Heart left ventricle (tissue), 16 donors: ENCODE data around the gene EFHD1. TPM values are rescaled to one million over a fixed set of nuclear protein-coding genes. Genes with fewer than 3 reads are reported as not detected.

Experiments
- ATAC-seq, 4 donors: fragments of 200-7000 bp; cut with Tn5 transposase; one replicate each; pipeline ENCODE4 v1.9.1; 2020 to 2022; ENCODE audit warnings: moderate library complexity in 4 of 4, mild to moderate bottlenecking in 3 of 4, moderate number of reproducible peaks in 1 of 4
- DNase-seq, 5 donors: peaks; one replicate each; pipeline ENCODE4 v3.0.0-alpha.2; 2020
- H3K27ac ChIP-seq, 12 donors: fragments of 200-600 bp; sonication (generic) in 4 of 12; one replicate each; pipeline versions ENCODE4 v1.5.0 to v1.8.0; 2016 to 2022; ENCODE audit warnings: mild to moderate bottlenecking in 2 of 12
- H3K27me3 ChIP-seq, 9 donors: fragments of 200-600 bp; sonication (generic) in 2 of 9; one replicate each; pipeline versions ENCODE4 v1.5.1 to v1.8.0; 2016 to 2022; ENCODE audit warnings: mild to moderate bottlenecking in 3 of 9
- H3K36me3 ChIP-seq, 9 donors: fragments of 200-600 bp; sonication (generic) in 2 of 9; one replicate each; pipeline versions ENCODE4 v1.5.0 to v1.8.0; 2018 to 2022; ENCODE audit warnings: mild to moderate bottlenecking in 2 of 9
- H3K4me1 ChIP-seq, 12 donors: fragments of 200-600 bp; sonication (generic) in 4 of 12; one replicate each; pipeline versions ENCODE4 v1.5.0 to v1.8.0; 2016 to 2022; ENCODE audit warnings: mild to moderate bottlenecking in 3 of 12
- H3K4me3 ChIP-seq, 12 donors: fragments of 200-600 bp; sonication (generic) in 4 of 12; one replicate each; pipeline versions ENCODE4 v1.5.0 to v1.8.0; 2017 to 2022; ENCODE audit warnings: mild to moderate bottlenecking in 9 of 12, moderate library complexity in 4 of 12
- H3K9me3 ChIP-seq, 12 donors: fragments of 200-600 bp; sonication (generic) in 4 of 12; one replicate each; pipeline versions ENCODE4 v1.5.0 to v1.8.0; 2016 to 2022; ENCODE audit warnings: mild to moderate bottlenecking in 1 of 12
- POLR2A ChIP-seq, 2 donors: fragments of 450-650 bp; IDR thresholded peaks; one replicate each; pipeline ENCODE4 v1.6.1; 2017; ENCODE audit warnings: antibody characterized with exemption in 2 of 2, mild to moderate bottlenecking in 2 of 2, moderate library complexity in 2 of 2
- WGBS, 4 donors: extraction: QIAGEN DNeasy Blood & Tissue Kit in 2 of 4; methylation state at CpG; one replicate each; pipeline versions ENCODE4 v1.1.5 to v1.1.7; 2013 to 2018; 5-methylcytosine and 5-hydroxymethylcytosine counted together
- intact Hi-C, 10 donors: fragments of 100-400 bp; cut with DNase I; formaldehyde crosslinking; loops; one replicate each; pipeline versions ENCODE4 v1.11.1 to v1.14.2; 2022
- polyA plus RNA-seq, 2 donors: library from polyadenylated mRNA; stranded (reverse); fragments of 200-250 nt; gene quantifications; one replicate each; pipeline ENCODE4 v1.2.3, GENCODE V29; 2013
- total RNA-seq, 9 donors: library from RNA; depleted of rRNA in 2 of 9; stranded (reverse); fragments of >200 nt in 2 of 9; fragmentation: NEBNext Ultra II Directional in 3 of 9; extraction: Animal tissue kit (Norgen Biotek cat#: 25700) in 3 of 9; gene quantifications; one replicate each; pipeline versions ENCODE4 v1.1.0 to v1.2.4, GENCODE V29; 2016 to 2023
- TF ChIP-seq, protein P1 (sequence below), 12 donors: fragments of 200-600 bp; sonication (generic) in 4 of 12; IDR thresholded peaks; one replicate each; pipeline versions ENCODE4 v1.5.0 to v1.8.0; 2018 to 2022; ENCODE audit warnings: antibody characterized with exemption in 12 of 12, mild to moderate bottlenecking in 5 of 12
- donor health status: ischemic (EF 13 %, LVEDD 7.1; RV severe dilation, severe dysfunction).
- donor health status: healthy with polysubstance abuse.
- donor health status: DM: no; HTN: yes; CAD: no.
- donor health status: DM: no; HTN: no; CAD: no.
- donor health status: ischemic (EF 25% LVEDD 6.9; RV normal size, moderate dysfunction).
- donor health status: ischemic (EF 25% LVEDD 5.7; RV mildly dilated, moderate dysfunction).
- donor health status: healthy.
- donor health status: DM: yes; HTN: yes; CAD: no.
- donor health status: ischemic (EF 35%, LVEDD 5.7; RV mildly dilated, moderate dysfunction).
- donor health status: nonischemic (EF 11% LVEDD 7.7; RV severe dilation, severe dysfunction).
- donor health status: DM: yes; HTN: yes; CAD: no.
- donor health status: PGD.
- donor health status: ischemic (EF 29% LVEDD 5.4; RV normal size, mild dysfunction).
- donor health status: nonischemic (EF 23%, LVEDD 6.1; RV moderate dilation, normal function).

Gene EFHD1
- total and polyA plus RNA-seq, 11 donors = 9.0 to 44.8 (median 20.7) TPM

- DNase-seq (no peak), ATAC-seq (no peak)
- Histone ChIP-seq H3K4me1 (peaks cover 0 to 7% (median 0%) of the 10 kb centered on the region in 12 donors), H3K27me3 (no peaks in the 10 kb centered on the region), H3K9me3 (no peaks in the 10 kb centered on the region), H3K4me3 (no peak overlapping the region), H3K36me3 (no peaks in the 10 kb centered on the region), H3K27ac (no peak overlapping the region)
- intact Hi-C loops = loop anchor here in 4 of 10 donors (5.0 to 10.0 kb wide), 5 partner anchors 232 to 652 kb away; partner anchors contain the start of gene ATG16L1 (in 1 of the 4)
- no peak for TF ChIP-seq POLR2A (IDR thresholded peaks at IDR 0.05)
- TF ChIP-seq, protein P1, sequence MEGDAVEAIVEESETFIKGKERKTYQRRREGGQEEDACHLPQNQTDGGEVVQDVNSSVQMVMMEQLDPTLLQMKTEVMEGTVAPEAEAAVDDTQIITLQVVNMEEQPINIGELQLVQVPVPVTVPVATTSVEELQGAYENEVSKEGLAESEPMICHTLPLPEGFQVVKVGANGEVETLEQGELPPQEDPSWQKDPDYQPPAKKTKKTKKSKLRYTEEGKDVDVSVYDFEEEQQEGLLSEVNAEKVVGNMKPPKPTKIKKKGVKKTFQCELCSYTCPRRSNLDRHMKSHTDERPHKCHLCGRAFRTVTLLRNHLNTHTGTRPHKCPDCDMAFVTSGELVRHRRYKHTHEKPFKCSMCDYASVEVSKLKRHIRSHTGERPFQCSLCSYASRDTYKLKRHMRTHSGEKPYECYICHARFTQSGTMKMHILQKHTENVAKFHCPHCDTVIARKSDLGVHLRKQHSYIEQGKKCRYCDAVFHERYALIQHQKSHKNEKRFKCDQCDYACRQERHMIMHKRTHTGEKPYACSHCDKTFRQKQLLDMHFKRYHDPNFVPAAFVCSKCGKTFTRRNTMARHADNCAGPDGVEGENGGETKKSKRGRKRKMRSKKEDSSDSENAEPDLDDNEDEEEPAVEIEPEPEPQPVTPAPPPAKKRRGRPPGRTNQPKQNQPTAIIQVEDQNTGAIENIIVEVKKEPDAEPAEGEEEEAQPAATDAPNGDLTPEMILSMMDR (IDR thresholded peaks at IDR 0.05) = no peak
- WGBS, 4 donors = 66 to 84% (median 82%) methylated on average over 3 of the region's 3 CpGs
Measured at GRCh38 chr2:232603283-232603682, 30.1 kb upstream of the EFHD1 start.

GRCh38 chr2:232604535-232604934 lies 28.9 kb upstream of the EFHD1 start:
- Histone ChIP-seq H3K36me3 (no peaks in the 10 kb centered on the region), H3K9me3 (no peaks in the 10 kb centered on the region), H3K4me3 (no peak overlapping the region), H3K4me1 (peaks cover 0 to 7% (median 0%) of the 10 kb centered on the region in 12 donors), H3K27ac (no peak overlapping the region), H3K27me3 (no peaks in the 10 kb centered on the region)
- no peak for ATAC-seq
- DNase-seq = no peak
- TF ChIP-seq, protein P1 (IDR thresholded peaks at IDR 0.05) = no peak
- TF ChIP-seq POLR2A (IDR thresholded peaks at IDR 0.05) = no peak
- intact Hi-C loops = loop anchor here in 4 of 10 donors (5.0 to 10.0 kb wide), 5 partner anchors 230 to 650 kb away; partner anchors contain the start of gene ATG16L1 (in 1 of the 4)
- 92 to 96% (median 94%) methylated on average over 10 of the region's 10 CpGs for WGBS, 4 donors

DNA sequence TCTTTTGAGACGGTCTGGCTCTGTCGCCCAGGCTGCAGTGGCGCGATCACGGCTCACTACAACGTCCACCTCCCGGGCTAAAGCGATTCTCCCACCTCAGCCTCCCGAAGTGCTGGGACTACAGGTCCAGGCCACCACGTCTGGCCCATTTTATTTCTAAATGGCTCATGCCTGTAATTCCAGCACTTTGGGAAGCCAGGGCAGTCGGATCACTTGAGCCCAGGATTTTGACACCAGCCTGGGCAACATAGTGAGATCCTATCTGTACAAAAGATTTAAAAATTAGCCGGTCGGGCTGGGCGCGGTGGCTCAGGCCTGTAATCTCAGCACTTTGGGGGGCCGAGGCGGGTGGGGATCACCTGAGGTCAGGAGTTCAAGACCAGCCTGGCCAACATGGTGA lies 26.4 kb upstream of the EFHD1 start:
- H3K4me3 ChIP-seq = no peak overlapping the region
- no peaks in the 10 kb centered on the region for H3K36me3 ChIP-seq
- no peaks in the 10 kb centered on the region for H3K27me3 ChIP-seq
- 91 to 95% (median 91%) methylated on average over 17 of the region's 17 CpGs for WGBS, 4 donors
- H3K27ac ChIP-seq = no peak overlapping the region
- H3K4me1 ChIP-seq = peaks cover 0 to 11% (median 0%) of the 10 kb centered on the region in 12 donors
- DNase-seq (no peak), ATAC-seq (no peak)
- intact Hi-C loops = loop anchor here (2.0 to 10.0 kb wide), 9 partner anchors 60 to 648 kb away; partner anchors contain the start of gene ATG16L1 (in 9 of the 10)
- no peaks in the 10 kb centered on the region for H3K9me3 ChIP-seq
- TF ChIP-seq POLR2A (IDR thresholded peaks at IDR 0.05) = no peak
- TF ChIP-seq, protein P1 (IDR thresholded peaks at IDR 0.05) = no peak

DNA sequence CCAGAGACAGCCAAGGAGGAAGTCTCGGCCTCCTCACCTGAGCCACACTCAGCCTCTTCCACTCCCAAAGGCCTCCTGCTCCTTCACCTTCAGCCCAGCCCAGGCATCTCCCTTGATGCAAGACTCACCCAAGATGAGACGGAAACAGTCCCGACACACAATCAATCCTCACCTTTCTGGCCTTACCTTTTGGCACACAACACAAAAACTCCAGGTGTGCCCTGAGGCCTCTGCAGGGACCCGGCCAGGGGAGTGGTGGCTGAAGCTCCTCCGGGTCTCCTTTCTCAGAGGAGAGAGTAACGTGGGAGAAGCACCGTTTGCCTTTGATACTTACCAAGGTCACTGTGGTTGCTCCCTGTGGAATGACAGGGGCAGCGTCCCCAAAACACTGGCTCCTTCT lies 23.8 kb upstream of the EFHD1 start:
- ATAC-seq (no peak), DNase-seq (no peak)
- H3K36me3 ChIP-seq = no peaks in the 10 kb centered on the region
- intact Hi-C loops = loop anchor here in 8 of 10 donors (5.0 to 10.0 kb wide), 7 partner anchors 58 to 645 kb away; partner anchors contain the start of gene ATG16L1 (in 6 of the 8)
- no peak overlapping the region for H3K27ac ChIP-seq
- TF ChIP-seq, protein P1 (IDR thresholded peaks at IDR 0.05) = no peak
- TF ChIP-seq POLR2A (IDR thresholded peaks at IDR 0.05) = no peak
- no peak overlapping the region for H3K4me3 ChIP-seq
- WGBS, 4 donors = 84 to 88% (median 86%) methylated on average over 8 of the region's 8 CpGs
- H3K4me1 ChIP-seq = peaks cover 0 to 11% (median 0%) of the 10 kb centered on the region in 12 donors
- no peaks in the 10 kb centered on the region for H3K9me3 ChIP-seq
- no peaks in the 10 kb centered on the region for H3K27me3 ChIP-seq
